OCI-LY1 (cell line): ENCODE results near the gene SLC9A7.
A peak's percentile ranks its signal among the peaks of the same experiment; 100 is the strongest.

Experiments
- H2AFZ ChIP-seq: fragments of 200-600 bp; sonication (generic), shearing (Covaris generic); 2 replicates; pipeline ENCODE4 v1.6.0; 2014; ENCODE audit warnings: antibody characterized with exemption, mild to moderate bottlenecking, low read length
- H3F3A ChIP-seq: fragments of 200-600 bp; sonication (generic), shearing (Covaris generic); 2 replicates; pipeline ENCODE4 v1.6.0; 2014; ENCODE audit warnings: mild to moderate bottlenecking, antibody characterized with exemption, low read length, moderate library complexity; ENCODE audit not compliant: insufficient read depth
- H3K27ac ChIP-seq: fragments of 200-600 bp; sonication (generic); 2 replicates; pipeline ENCODE4 v1.5.1; 2014; ENCODE audit warnings: low read length, mixed run types, mild to moderate bottlenecking, low read depth; ENCODE audit not compliant: poor library complexity, severe bottlenecking
- H3K27me3 ChIP-seq: fragments of 200-600 bp; sonication (generic); 2 replicates; pipeline ENCODE4 v1.6.0; 2014; ENCODE audit warnings: antibody characterized with exemption, mild to moderate bottlenecking, low read length, moderate library complexity; ENCODE audit not compliant: insufficient read depth
- H3K36me3 ChIP-seq: fragments of 200-600 bp; sonication (generic); 2 replicates; pipeline ENCODE4 v1.6.1; 2014; ENCODE audit warnings: mild to moderate bottlenecking, antibody characterized with exemption, low read length, moderate library complexity, mixed read lengths; ENCODE audit not compliant: insufficient read depth
- H3K4me1 ChIP-seq: fragments of 200-600 bp; sonication (generic); 2 replicates; pipeline ENCODE4 v1.5.1; 2014; ENCODE audit warnings: mild to moderate bottlenecking, low read length, moderate library complexity; ENCODE audit not compliant: insufficient read depth, severe bottlenecking
- H3K4me2 ChIP-seq: fragments of 200-600 bp; sonication (generic), shearing (Covaris generic); 2 replicates; pipeline ENCODE4 v1.6.1; 2014; ENCODE audit warnings: low read length
- H3K4me3 ChIP-seq: fragments of 200-600 bp; sonication (generic); 2 replicates; pipeline ENCODE4 v1.5.1; 2014; ENCODE audit warnings: low read length, low read depth, mild to moderate bottlenecking, mixed read lengths; ENCODE audit not compliant: poor library complexity, severe bottlenecking
- H3K79me2 ChIP-seq: fragments of 200-600 bp; shearing (Covaris generic); 2 replicates; pipeline ENCODE4 v1.6.1; 2016; ENCODE audit warnings: mixed run types, low read length, mixed read lengths; ENCODE audit not compliant: insufficient read depth
- H3K9ac ChIP-seq: fragments of 200-600 bp; sonication (generic), shearing (Covaris generic); 2 replicates; pipeline ENCODE4 v1.6.1; 2014; ENCODE audit warnings: mild to moderate bottlenecking, low read length, mixed read lengths
- H3K9me2 ChIP-seq: fragments of 200-600 bp; sonication (generic), shearing (Covaris generic); 2 replicates; pipeline ENCODE4 v1.6.1; 2014; ENCODE audit warnings: low read depth, mild to moderate bottlenecking, low read length, mixed read lengths
- H3K9me3 ChIP-seq: fragments of 200-600 bp; shearing (Covaris generic); 2 replicates; pipeline ENCODE4 v1.6.1; 2014; ENCODE audit warnings: low read length, mixed read lengths
- H4K20me1 ChIP-seq: fragments of 200-600 bp; sonication (generic), shearing (Covaris generic); 2 replicates; pipeline ENCODE4 v1.6.0; 2016; ENCODE audit warnings: mild to moderate bottlenecking, low read length; ENCODE audit not compliant: insufficient read depth
- CTCF ChIP-seq: fragments of 200-600 bp; sonication (generic), shearing (Covaris generic); IDR thresholded peaks from 2 replicates; pipeline ENCODE4 v1.5.1; 2017; ENCODE audit warnings: mild to moderate bottlenecking, antibody characterized with exemption, low read length, moderate library complexity, mixed read lengths
- EZH2 ChIP-seq: fragments of 200-600 bp; sonication (generic), shearing (Covaris generic); IDR thresholded peaks from 2 replicates; pipeline ENCODE4 v1.8.0; 2017; ENCODE audit warnings: borderline replicate concordance, mixed run types, mild to moderate bottlenecking, antibody characterized with exemption, low read length, moderate library complexity, mixed read lengths

SLC9A7 gene

GRCh38 chrX:46758956-46759644, at the start of gene SLC9A7:
TSS of gene SLC9A7 (minus strand) at chrX:46759118. CDS start at chrX:46759029, 89 bp downstream.
- H3K4me1 ChIP-seq = peaks cover 42% of the 10 kb centered on the region
- H3K9me3 ChIP-seq = no peaks in the 10 kb centered on the region
- peak within 1 kb of the TSS; percentile 92 for H3K4me3 ChIP-seq
- H3K27ac ChIP-seq = peak within 1 kb of the TSS; percentile 99
- 0 out of 2 replicates have a peak within 1 kb of the TSS, but pooled peaks have one; percentile 1 for H2AFZ ChIP-seq
- peak within 1 kb of the TSS; percentile 83 for H3K9ac ChIP-seq
- H4K20me1 ChIP-seq = no peaks in the 10 kb centered on the region
- no peaks in the 10 kb centered on the region for H3K27me3 ChIP-seq
- TF ChIP-seq CTCF (peak; percentile 66), EZH2 (no peak)
- no peaks in the 10 kb centered on the region for H3K9me2 ChIP-seq
- no peaks in the 10 kb centered on the region for H3F3A ChIP-seq
- H3K4me2 ChIP-seq = peak within 1 kb of the TSS; percentile 91
- H3K79me2 ChIP-seq = peaks cover 32% of the 10 kb centered on the region
- no peaks in the 10 kb centered on the region for H3K36me3 ChIP-seq

GRCh38 chrX:46805270-46805669, 46.4 kb upstream of the SLC9A7 start:
- Histone ChIP-seq H3K4me2 (no peak overlapping the region), H3K4me3 (no peak overlapping the region), H3K9me2 (no peaks in the 10 kb centered on the region), H3K27ac (no peak overlapping the region), H3K9me3 (no peaks in the 10 kb centered on the region), H3K79me2 (no peaks in the 10 kb centered on the region), H2AFZ (no peak overlapping the region), H3K4me1 (no peaks in the 10 kb centered on the region), H3K27me3 (no peaks in the 10 kb centered on the region), H3F3A (no peaks in the 10 kb centered on the region), H3K9ac (no peak overlapping the region), H4K20me1 (no peaks in the 10 kb centered on the region), H3K36me3 (no peaks in the 10 kb centered on the region)
- TF ChIP-seq EZH2 = no peak
- TF ChIP-seq CTCF = no peak

- Histone ChIP-seq H3K9me2 (no peaks in the 10 kb centered on the region), H4K20me1 (no peaks in the 10 kb centered on the region), H3K4me2 (no peak overlapping the region), H3K4me1 (no peaks in the 10 kb centered on the region), H3K79me2 (no peaks in the 10 kb centered on the region), H3K36me3 (no peaks in the 10 kb centered on the region), H3F3A (no peaks in the 10 kb centered on the region), H3K27ac (no peak overlapping the region), H3K27me3 (no peaks in the 10 kb centered on the region), H3K9me3 (no peaks in the 10 kb centered on the region), H2AFZ (no peak overlapping the region), H3K9ac (no peak overlapping the region), H3K4me3 (no peak overlapping the region)
- TF ChIP-seq EZH2 = no peak
- peak; percentile 35 for TF ChIP-seq CTCF
These were observed 44.2 kb upstream of the SLC9A7 start for GRCh38 chrX:46803140-46803539.
